Glutamatergic neuron (in vitro differentiated cells): ENCODE data around the gene STRIP2. TPM values are rescaled to one million over a fixed set of nuclear protein-coding genes. Genes with fewer than 3 reads are reported as not detected.

Experiments
- DNase-seq: peaks from one replicate; pipeline ENCODE4 v3.0.0; 2022
- H3K27ac Mint-ChIP-seq: one replicate; pipeline ENCODE4 v1.8.0; 2020; ENCODE audit warnings: mild to moderate bottlenecking, mixed read lengths, inconsistent platforms; ENCODE audit not compliant: unreplicated experiment
- H3K27me3 Mint-ChIP-seq: one replicate; pipeline ENCODE4 v1.8.0; 2020; ENCODE audit warnings: mild to moderate bottlenecking, moderate library complexity, mixed read lengths, inconsistent platforms; ENCODE audit not compliant: unreplicated experiment
- H3K36me3 Mint-ChIP-seq: one replicate; pipeline ENCODE4 v1.8.0; 2020; ENCODE audit warnings: mild to moderate bottlenecking, mixed read lengths, inconsistent platforms; ENCODE audit not compliant: unreplicated experiment
- H3K4me1 Mint-ChIP-seq: one replicate; pipeline ENCODE4 v1.8.0; 2020; ENCODE audit warnings: mild to moderate bottlenecking, low read depth, mixed read lengths, inconsistent platforms; ENCODE audit not compliant: unreplicated experiment
- H3K4me3 Mint-ChIP-seq: one replicate; pipeline ENCODE4 v1.8.0; 2020; ENCODE audit warnings: mild to moderate bottlenecking, mixed read lengths, inconsistent platforms; ENCODE audit not compliant: unreplicated experiment
- H3K9me3 Mint-ChIP-seq: one replicate; pipeline ENCODE4 v1.8.0; 2020; ENCODE audit warnings: mild to moderate bottlenecking, moderate library complexity, mixed read lengths, inconsistent platforms; ENCODE audit not compliant: unreplicated experiment
- total RNA-seq: library from RNA; stranded (reverse); fragmentation: NEBNext Ultra II Directional; extraction: Animal tissue kit (Norgen Biotek cat#: 25700); gene quantifications from one replicate; pipeline ENCODE4 v1.2.1, GENCODE V29; 2021; ENCODE audit not compliant: unreplicated experiment
- TF ChIP-seq, protein P1 (sequence below): fragments of 200-600 bp; sonication (generic); IDR thresholded peaks from one replicate; pipeline ENCODE4 v1.5.0; 2021; ENCODE audit not compliant: partially characterized antibody, unreplicated experiment

STRIP2 gene
- total RNA-seq, 1 donor from 2014 or later = 3.3 TPM

DNA sequence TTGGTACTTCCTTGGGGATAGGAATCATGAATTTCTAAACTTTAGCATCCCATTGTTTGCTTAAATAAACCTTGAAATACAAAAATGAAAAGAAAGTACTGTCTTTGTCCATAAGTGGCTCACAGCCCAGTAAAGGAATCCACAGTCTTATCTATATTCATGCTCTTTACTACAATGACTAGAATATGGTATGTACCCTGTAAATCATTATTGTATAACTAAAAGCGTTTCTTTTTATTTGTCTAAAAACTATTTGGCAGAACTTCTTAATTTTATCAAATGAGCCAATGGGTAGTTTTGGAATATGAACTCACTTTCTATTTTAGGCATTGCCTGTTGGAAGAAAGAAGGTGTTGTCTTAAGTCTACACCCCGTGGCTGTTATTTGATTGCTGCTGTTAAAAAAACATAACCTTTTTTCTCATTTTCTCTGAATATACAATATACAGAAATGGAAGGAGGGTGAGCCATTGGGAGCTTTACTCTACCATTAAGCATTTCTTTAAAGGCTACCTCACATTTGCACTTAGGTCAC, 12.4 kb upstream of the STRIP2 start:
- TF ChIP-seq, protein P1, sequence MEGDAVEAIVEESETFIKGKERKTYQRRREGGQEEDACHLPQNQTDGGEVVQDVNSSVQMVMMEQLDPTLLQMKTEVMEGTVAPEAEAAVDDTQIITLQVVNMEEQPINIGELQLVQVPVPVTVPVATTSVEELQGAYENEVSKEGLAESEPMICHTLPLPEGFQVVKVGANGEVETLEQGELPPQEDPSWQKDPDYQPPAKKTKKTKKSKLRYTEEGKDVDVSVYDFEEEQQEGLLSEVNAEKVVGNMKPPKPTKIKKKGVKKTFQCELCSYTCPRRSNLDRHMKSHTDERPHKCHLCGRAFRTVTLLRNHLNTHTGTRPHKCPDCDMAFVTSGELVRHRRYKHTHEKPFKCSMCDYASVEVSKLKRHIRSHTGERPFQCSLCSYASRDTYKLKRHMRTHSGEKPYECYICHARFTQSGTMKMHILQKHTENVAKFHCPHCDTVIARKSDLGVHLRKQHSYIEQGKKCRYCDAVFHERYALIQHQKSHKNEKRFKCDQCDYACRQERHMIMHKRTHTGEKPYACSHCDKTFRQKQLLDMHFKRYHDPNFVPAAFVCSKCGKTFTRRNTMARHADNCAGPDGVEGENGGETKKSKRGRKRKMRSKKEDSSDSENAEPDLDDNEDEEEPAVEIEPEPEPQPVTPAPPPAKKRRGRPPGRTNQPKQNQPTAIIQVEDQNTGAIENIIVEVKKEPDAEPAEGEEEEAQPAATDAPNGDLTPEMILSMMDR = no peak
- no peaks in the 10 kb centered on the region for H3K36me3 Mint-ChIP-seq
- no peak for DNase-seq
- H3K27me3 Mint-ChIP-seq = no peaks in the 10 kb centered on the region
- no peak overlapping the region for H3K27ac Mint-ChIP-seq
- peaks cover 1% of the 10 kb centered on the region for H3K9me3 Mint-ChIP-seq
- H3K4me1 Mint-ChIP-seq = no peaks in the 10 kb centered on the region
- no peak overlapping the region for H3K4me3 Mint-ChIP-seq

DNA sequence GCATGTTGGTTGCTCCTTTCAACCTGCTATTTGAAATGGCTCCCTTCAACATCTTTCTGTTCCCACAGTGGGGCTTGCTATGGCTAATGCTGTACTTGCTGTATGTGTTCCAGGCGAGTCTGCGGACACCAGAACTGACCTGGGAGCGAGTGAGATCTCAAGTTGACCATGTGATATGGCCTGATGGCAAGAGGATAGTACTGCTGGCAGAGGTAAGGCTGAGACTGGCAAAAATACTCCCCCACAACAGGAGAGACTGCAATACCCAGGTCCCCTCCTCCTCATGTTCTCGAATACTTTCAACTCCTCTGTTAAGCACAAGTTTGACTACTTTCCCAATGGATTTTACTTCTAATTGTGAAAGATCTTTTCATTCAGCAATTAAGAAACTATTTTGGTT, 11.5 kb upstream of the STRIP2 start:
- Mint-ChIP-seq H3K4me1 (no peaks in the 10 kb centered on the region), H3K27ac (no peak overlapping the region), H3K36me3 (no peaks in the 10 kb centered on the region), H3K9me3 (peaks cover 1% of the 10 kb centered on the region), H3K27me3 (peaks cover 2% of the 10 kb centered on the region), H3K4me3 (no peak overlapping the region)
- DNase-seq = no peak
- TF ChIP-seq, protein P1 = no peak

GRCh38 chr7:129423700-129424410, 10.4 kb upstream of the STRIP2 start:
- H3K9me3 Mint-ChIP-seq = no peaks in the 10 kb centered on the region
- TF ChIP-seq, protein P1 = no peak
- no peak for DNase-seq
- H3K27ac Mint-ChIP-seq = no peak overlapping the region
- H3K36me3 Mint-ChIP-seq = no peaks in the 10 kb centered on the region
- H3K4me1 Mint-ChIP-seq = no peaks in the 10 kb centered on the region
- H3K27me3 Mint-ChIP-seq = peaks cover 2% of the 10 kb centered on the region
- no peak overlapping the region for H3K4me3 Mint-ChIP-seq

- Mint-ChIP-seq H3K36me3 (no peaks in the 10 kb centered on the region), H3K27ac (no peak overlapping the region), H3K4me3 (no peak overlapping the region), H3K27me3 (peaks cover 5% of the 10 kb centered on the region), H3K9me3 (no peaks in the 10 kb centered on the region), H3K4me1 (no peaks in the 10 kb centered on the region)
- DNase-seq = no peak
- TF ChIP-seq, protein P1 = no peak
Observed at GRCh38 chr7:129426482-129426881, 7.8 kb upstream of the STRIP2 start.

GRCh38 chr7:129427526-129428045, 6.6 kb upstream of the STRIP2 start:
- Mint-ChIP-seq H3K27me3 (peaks cover 5% of the 10 kb centered on the region), H3K27ac (no peak overlapping the region), H3K4me1 (peaks cover 7% of the 10 kb centered on the region), H3K36me3 (no peaks in the 10 kb centered on the region), H3K9me3 (no peaks in the 10 kb centered on the region), H3K4me3 (no peak overlapping the region)
- DNase-seq = no peak
- TF ChIP-seq, protein P1 = no peak
